Renal cortical epithelial cell (primary cell): ENCODE measurements around the gene ZFYVE21. TPM values are rescaled to one million over a fixed set of nuclear protein-coding genes. Genes with fewer than 3 reads are reported as not detected.

Source experiments
- DNase-seq: peaks from one replicate; pipeline ENCODE4 v3.0.0-alpha.2; 2011; ENCODE audit warnings: low read depth
- total RNA-seq: library from RNA; depleted of rRNA; stranded (reverse); fragments of >200 nt; gene quantifications from 2 replicates; pipeline ENCODE4 v1.2.3, GENCODE V29; 2014

ZFYVE21 gene
- total RNA-seq, 1 donor from 2014 or later, result 88.0 TPM

- DNase-seq, result no peak
Observed at GRCh38 chr14:103737432-103738045, 21.9 kb downstream of the ZFYVE21 start.

GRCh38 chr14:103738166-103738565 lies 22.6 kb downstream of the ZFYVE21 start:
- DNase-seq, result no peak

DNA sequence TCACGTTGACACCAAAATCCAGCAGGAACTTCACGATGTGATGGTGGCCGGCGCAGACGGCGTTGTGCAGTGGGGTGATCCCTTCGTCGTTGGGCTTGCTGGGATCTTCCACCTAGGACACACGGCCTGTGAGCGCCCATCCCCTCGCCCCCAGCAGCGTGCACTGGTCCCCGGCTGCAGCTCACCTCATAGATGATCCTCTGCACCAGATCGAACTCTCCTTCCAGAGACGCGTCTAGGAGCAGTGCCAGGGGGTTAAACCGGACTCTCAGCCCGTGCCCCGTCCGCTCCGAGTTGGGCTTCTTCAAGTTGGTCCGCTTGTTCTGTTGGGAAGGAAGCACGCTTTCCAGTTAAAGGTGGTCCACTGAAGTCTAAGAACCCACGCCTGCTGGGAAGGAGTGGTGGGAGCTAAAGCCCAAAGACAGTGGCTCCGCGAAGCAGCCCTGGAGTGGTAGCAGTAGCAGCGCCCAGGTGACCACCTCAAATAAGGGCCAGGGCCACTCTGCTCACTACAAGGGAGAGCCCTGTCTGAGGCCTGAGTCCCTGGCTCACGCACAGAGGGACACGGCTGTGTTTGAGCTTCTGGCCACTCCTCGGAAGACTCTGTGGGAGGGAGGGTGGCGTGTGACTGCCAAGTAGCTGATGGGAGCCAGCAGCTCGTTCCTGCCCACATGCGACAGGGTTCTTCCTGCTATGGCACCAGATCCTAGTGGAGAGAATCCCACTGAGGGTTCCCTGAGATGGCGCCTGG lies 23.3 kb downstream of the ZFYVE21 start:
- no peak for DNase-seq

DNA sequence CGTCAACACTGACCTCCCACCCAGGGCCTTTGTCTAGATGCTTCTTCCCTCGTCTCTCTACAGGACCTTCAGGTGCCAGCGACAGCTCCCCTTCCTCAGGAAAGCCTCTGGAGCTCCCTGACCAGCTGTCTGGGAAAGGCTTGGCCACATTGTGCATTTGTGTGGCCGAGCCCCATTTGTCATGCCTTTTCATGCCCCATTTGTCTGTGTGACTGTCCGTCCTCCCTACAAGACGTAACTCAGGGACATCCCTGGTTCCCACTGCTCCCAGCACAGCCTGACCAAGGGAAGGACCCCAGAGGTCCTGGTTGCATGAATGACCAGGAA lies 23.8 kb downstream of the ZFYVE21 start:
- no peak for DNase-seq

- DNase-seq, result no peak
Observed at GRCh38 chr14:103739793-103740501, 24.3 kb downstream of the ZFYVE21 start.

DNA sequence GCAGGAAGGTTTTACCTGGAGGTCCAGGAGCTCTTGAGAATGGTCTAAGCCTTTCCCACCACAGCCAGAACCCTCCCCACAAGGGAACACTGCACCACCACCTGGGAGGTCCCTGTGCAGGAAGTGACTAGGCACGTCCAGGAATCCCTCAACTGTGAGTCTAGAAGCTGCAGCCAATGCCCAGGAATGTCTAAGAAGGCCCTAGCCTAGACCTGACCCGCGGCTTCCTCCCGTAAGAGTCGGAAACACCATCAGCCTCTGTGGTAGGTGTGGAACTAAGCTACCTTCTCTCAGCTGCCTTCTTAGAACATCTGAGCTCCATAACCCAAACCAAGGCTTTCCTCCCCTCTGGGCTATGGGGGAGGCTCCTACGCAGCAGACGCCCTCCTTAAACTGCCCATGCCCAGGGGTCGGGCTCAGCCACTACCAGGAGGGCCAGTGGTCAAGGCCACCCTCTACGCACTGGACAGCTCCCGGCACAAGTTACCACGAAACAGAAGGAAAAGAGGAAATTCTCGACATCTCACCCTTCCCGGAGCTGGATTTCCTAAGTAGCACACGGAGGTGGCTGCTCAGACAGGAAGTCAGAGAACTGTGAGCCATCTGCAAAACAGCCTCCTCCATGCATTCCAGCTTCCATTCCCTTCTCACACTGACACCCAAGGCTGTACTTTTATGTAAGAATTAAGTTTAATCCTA lies 25.5 kb downstream of the ZFYVE21 start:
- DNase-seq, result no peak

- DNase-seq, result no peak
Observed at GRCh38 chr14:103741876-103742275, 26.3 kb downstream of the ZFYVE21 start.

GRCh38 chr14:103742499-103743255 lies 27.1 kb downstream of the ZFYVE21 start:
- no peak for DNase-seq

GRCh38 chr14:103743691-103744090 lies 28.1 kb downstream of the ZFYVE21 start:
- no peak for DNase-seq

DNA sequence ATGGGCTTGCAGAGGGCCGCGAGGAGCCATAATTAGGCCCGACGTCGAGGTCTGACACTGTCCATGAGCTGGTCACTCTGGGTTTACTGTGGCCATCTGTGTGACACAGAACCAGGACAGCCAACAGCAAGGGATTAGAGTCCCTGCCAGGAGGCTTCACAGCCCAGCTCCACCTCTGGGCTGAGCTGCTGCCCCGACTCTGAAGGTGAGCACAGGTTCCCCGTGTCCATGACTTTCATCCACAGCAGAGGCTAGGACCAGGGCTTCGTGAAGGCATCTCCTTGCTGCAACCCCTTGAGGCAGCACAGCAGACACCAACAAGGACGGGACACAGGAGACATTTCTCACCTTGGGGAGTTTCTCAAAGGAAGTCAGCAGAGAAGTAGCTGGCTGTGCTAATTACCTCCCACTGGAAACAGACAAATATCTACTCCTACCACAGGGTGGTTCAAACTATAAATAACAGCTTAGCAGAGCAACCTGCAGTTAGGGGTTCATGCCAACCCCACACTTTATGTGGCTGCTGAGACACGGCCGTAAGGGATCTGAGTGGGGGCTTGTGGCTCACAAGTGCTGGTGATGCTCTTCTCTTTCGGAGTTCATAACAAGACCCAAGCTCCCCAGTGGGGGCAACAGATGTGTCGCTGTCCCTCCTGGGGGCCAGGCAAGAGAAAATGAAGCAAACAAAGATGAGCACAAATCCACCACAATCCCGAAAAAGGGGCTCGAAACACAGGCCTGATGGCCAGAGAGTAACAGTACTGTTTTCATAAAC lies 29.2 kb downstream of the ZFYVE21 start:
- DNase-seq, result no peak

- no peak for DNase-seq
Observed at GRCh38 chr14:103745424-103745823, 29.8 kb downstream of the ZFYVE21 start.

DNA sequence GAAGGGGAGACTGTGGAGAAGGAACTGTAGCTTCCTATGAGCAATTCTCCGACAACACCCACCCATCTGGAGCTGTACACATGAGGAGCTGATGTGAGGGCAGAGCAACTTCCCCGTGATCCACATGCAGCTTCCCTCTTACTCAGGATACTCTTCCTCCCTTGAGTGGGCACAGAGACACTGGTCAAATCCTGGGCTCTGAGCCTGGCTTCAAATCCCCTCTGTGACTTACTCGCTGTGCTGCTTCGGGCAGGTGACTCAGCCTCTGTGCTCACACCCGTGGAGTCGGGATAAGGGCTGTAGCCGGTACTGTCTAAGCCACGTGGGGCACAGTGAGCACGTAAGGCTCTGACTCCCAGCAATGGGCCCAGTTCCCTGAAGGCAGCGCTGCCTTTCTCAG lies 31.1 kb downstream of the ZFYVE21 start:
- peak; percentile 44 for DNase-seq

- no peak for DNase-seq
Observed at GRCh38 chr14:103748534-103748857, 32.9 kb downstream of the ZFYVE21 start.

GRCh38 chr14:103749452-103749851 lies 33.8 kb downstream of the ZFYVE21 start:
- DNase-seq, result no peak

DNA sequence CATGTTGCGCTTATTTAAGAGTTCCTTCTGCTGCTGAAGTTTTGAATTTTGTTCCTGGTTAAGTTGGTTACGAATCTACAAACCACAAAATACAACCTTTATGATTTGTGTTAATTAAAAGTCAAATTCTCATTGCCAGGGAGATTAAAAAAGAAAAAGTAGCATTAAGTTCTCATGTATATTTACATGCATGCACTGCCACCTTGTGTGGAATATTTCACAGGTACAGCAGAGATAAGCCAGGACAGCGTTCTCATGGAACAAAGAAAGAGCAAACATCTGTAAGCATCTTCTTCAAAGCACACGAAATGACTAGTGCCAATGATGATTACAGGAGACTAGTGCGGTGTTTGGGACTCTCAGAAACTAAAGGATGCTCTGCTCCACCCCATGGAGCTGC lies 34.2 kb downstream of the ZFYVE21 start:
- DNase-seq, result no peak

GRCh38 chr14:103753774-103754173 lies 38.2 kb downstream of the ZFYVE21 start:
- no peak for DNase-seq

DNA sequence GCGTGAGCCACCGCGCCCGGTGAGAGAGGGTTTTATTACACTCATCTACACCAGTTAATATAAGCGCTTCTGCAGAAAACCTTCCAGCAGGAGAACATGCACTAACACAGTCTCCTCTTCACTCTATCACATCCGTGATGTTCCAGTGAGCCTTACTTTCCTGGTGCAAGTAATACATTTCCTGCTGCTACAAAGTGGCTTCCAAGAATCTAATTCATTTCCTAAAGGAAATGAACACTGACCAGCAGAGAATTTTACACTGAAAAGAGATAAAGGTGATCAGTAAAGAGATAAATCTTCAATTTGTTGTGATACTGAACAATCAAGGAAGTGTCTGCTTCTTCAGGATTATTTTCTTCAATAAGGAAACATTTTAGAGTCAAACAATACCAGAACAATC lies 39.5 kb downstream of the ZFYVE21 start:
- DNase-seq, result no peak

DNA sequence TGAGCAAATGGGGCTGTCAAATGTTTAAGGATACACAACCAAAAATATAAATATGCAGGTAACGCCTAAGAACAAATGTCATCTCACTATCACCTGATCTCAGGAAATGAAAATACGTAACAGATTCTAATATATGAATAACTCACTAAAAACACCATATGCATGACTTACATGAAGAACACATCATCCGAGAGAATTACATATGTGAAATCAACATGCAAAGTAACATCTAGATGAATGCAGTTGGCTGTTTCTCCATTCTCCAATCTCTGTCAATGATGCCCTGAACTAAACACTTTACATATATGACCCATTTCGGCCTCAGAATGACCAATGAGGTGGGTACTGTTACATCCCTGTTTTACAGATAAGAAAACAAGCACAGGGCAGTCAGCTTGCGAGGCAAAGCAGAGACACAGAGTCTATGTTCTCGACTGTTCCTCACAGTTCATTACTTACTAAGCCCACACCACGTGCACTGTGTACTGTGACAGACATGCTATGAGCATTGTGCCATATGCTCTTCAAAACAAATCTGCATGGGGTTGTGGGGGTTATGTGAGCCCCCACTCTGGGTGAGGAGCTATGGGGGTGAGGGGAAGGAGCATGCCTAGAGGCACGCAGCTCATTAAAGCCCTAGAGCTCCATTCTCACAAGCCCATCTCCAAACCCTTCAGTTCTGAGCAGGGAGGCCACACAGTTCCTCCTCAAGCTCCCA lies 42.6 kb downstream of the ZFYVE21 start:
- DNase-seq, result no peak

GRCh38 chr14:103762036-103762435 lies 46.4 kb downstream of the ZFYVE21 start:
- peak; percentile 29 for DNase-seq

- no peak for DNase-seq
Observed at GRCh38 chr14:103762541-103762940, 46.9 kb downstream of the ZFYVE21 start.
